ENCODE data around the gene EHMT1. TPM values are rescaled to one million over a fixed set of nuclear protein-coding genes. Genes with fewer than 3 reads are reported as not detected.

The EHMT1 gene
- total and polyA plus RNA-seq, 2 of the 8 experiments (the other 6 are each of a cell fraction or from before 2014, with no cell fraction given), result 95.7 to 163 TPM

DNA sequence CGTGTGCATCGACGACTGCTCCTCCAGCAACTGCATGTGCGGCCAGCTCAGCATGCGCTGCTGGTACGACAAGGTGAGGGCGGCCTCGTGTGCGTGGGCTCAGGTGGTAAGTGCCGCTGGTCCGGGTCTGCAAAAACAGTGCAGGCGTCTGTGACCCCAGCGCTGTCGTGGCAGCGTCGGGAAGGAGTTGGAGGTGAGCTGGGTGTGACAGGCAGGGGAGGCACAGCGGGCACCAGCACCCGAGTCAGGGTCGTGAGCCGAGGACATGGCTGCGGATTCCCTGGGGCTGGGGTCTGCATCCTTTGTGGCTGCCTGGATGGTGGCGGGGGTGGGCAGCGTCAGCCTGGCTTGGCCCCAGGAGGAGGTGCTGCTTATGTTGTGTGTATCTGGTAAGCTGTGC lies 195.6 kb downstream of the EHMT1 start:
- no peak overlapping the region for H4K91ac ChIP-seq (replicated peaks; ENCODE audit: insufficient read length, low read length)
- no peak overlapping the region for H2AK5ac ChIP-seq (ENCODE audit: low read depth, low read length)
- ChIA-PET CTCF (ENCODE audit: partially characterized antibody) (no interaction called here), POLR2A (ENCODE audit: partially characterized antibody) (no interaction called here)
- no peak for DNase-seq (ENCODE audit: low read depth in 1 of 2, low spot score in 2 of 2)
- no peak overlapping the region for H4K5ac ChIP-seq (ENCODE audit: insufficient read length, low read depth, low read length)
- H2BK15ac ChIP-seq (ENCODE audit: low read length), result no peak overlapping the region
- no peak overlapping the region for H3K4ac ChIP-seq (replicated peaks; ENCODE audit: insufficient read length, low read depth, low read length)
- no peaks in the 10 kb centered on the region; the same call in 1 of the 2 replicates for H3K79me1 ChIP-seq (ENCODE audit: low read depth, low read length)
- no peaks in the 10 kb centered on the region for H3K27me3 ChIP-seq (replicated peaks in 1 of 4; ENCODE audit: control insufficient read depth in 3 of 4, extremely low read depth in 1 of 4, insufficient read depth in 3 of 4, low read length in 3 of 4)
- H2AFZ ChIP-seq (ENCODE audit: low read length), result no peak overlapping the region
- no peaks in the 10 kb centered on the region for H3K4me1 ChIP-seq (replicated peaks in 1 of 4; ENCODE audit: control insufficient read depth in 3 of 4, insufficient read depth in 4 of 4, low read length in 3 of 4)
- no peak overlapping the region for H3K4me2 ChIP-seq (ENCODE audit: insufficient read depth in 1 of 2, low read depth in 2 of 2, low read length in 2 of 2)
- no peaks in the 10 kb centered on the region for H3K23me2 ChIP-seq (ENCODE audit: low read depth, low read length)
- no peak overlapping the region for H3K23ac ChIP-seq (ENCODE audit: insufficient read length)
- H3K9me3 ChIP-seq (ENCODE audit: insufficient read depth in 2 of 2, low read depth in 1 of 2, low read length in 1 of 2), result peaks cover 12 to 21% of the 10 kb centered on the region in 2 experiments
- WGBS, 2 experiments (ENCODE audit: extremely low coverage in 1 of 2, insufficient coverage in 1 of 2, insufficient read length in 1 of 2, insufficient replicate concordance in 2 of 2, low coverage in 1 of 2, low lambda C conversion rate in 2 of 2, missing lambda C conversion rate in 1 of 2), result 97% methylated on average over 22 of the region's 23 CpGs; no CpG with 5 or more reads in 1 of the 2 experiments
- peak overlapping the region; percentile 71; the same call in 1 of the 2 replicates for H4K8ac ChIP-seq (ENCODE audit: extremely low read depth, insufficient read depth, low read length)
- H3K18ac ChIP-seq (ENCODE audit: extremely low read depth, low read length), result no peak overlapping the region
- no peak overlapping the region for H2BK20ac ChIP-seq (ENCODE audit: low read length)
- no peak overlapping the region for H3K27ac ChIP-seq (ENCODE audit: low read depth, low read length)
- no peak overlapping the region for H2BK5ac ChIP-seq (ENCODE audit: low read depth, low read length)
- H2BK120ac ChIP-seq (replicated peaks; ENCODE audit: low read depth, low read length), result no peak overlapping the region
- peaks cover 23 to 61% (median 47%) of the 10 kb centered on the region in 4 experiments for H3K36me3 ChIP-seq (ENCODE audit: control insufficient read depth in 2 of 4, insufficient read depth in 4 of 4, low read length in 3 of 4)
- no peak overlapping the region for H3K56ac ChIP-seq (replicated peaks; ENCODE audit: insufficient read length, low read depth, low read length)
- H4K20me1 ChIP-seq (replicated peaks in 1 of 2; ENCODE audit: control insufficient read depth in 1 of 2, insufficient read depth in 2 of 2, low read length in 2 of 2), result peaks cover 0 to 5% of the 10 kb centered on the region in 2 experiments
- no peak overlapping the region for H3K14ac ChIP-seq (ENCODE audit: insufficient read length)
- H3K79me2 ChIP-seq (ENCODE audit: control insufficient read depth in 1 of 2, insufficient read depth in 2 of 2, low read length in 2 of 2), result no peaks in the 10 kb centered on the region
- TF ChIP-seq FOSL1 (IDR thresholded peaks at IDR 0.05; ENCODE audit: insufficient read depth, low read depth, low read length) (no peak), POU5F1 (IDR thresholded peaks at IDR 0.05; ENCODE audit: low read depth, low read length) (no peak), RFX5 (IDR thresholded peaks at IDR 0.05; ENCODE audit: borderline replicate concordance, low read depth, low read length) (no peak), KDM5A (IDR thresholded peaks at IDR 0.05; ENCODE audit: low read length) (no peak), GTF2F1 (IDR thresholded peaks at IDR 0.05; ENCODE audit: borderline replicate concordance, low read depth, low read length) (no peak), SP2 (IDR thresholded peaks at IDR 0.05; ENCODE audit: low read length) (no peak), HDAC6 (IDR thresholded peaks at IDR 0.05; ENCODE audit: low read depth, low read length) (no peak), CHD1 (IDR thresholded peaks at IDR 0.05; ENCODE audit: low read depth, low read length) (no peak), SIN3A (conservative IDR thresholded peaks at IDR 0.05 in 1 of 2, IDR thresholded peaks at IDR 0.05 in 1 of 2; ENCODE audit: low read depth in 1 of 2, low read length in 2 of 2) (no peak), SIRT6 (IDR thresholded peaks at IDR 0.05; ENCODE audit: low read length) (no peak), NRF1 (IDR thresholded peaks at IDR 0.05; ENCODE audit: low read depth, low read length) (no peak)
- TF ChIP-seq, protein P1, sequence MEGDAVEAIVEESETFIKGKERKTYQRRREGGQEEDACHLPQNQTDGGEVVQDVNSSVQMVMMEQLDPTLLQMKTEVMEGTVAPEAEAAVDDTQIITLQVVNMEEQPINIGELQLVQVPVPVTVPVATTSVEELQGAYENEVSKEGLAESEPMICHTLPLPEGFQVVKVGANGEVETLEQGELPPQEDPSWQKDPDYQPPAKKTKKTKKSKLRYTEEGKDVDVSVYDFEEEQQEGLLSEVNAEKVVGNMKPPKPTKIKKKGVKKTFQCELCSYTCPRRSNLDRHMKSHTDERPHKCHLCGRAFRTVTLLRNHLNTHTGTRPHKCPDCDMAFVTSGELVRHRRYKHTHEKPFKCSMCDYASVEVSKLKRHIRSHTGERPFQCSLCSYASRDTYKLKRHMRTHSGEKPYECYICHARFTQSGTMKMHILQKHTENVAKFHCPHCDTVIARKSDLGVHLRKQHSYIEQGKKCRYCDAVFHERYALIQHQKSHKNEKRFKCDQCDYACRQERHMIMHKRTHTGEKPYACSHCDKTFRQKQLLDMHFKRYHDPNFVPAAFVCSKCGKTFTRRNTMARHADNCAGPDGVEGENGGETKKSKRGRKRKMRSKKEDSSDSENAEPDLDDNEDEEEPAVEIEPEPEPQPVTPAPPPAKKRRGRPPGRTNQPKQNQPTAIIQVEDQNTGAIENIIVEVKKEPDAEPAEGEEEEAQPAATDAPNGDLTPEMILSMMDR (IDR thresholded peaks at IDR 0.05; ENCODE audit: control extremely low read depth in 1 of 3, insufficient read depth in 1 of 3, low read depth in 1 of 3, low read length in 3 of 3), result no peak
- H2BK12ac ChIP-seq (ENCODE audit: low read depth, low read length), result no peak overlapping the region
- FAIRE-seq, result no peak
- H3K9ac ChIP-seq (replicated peaks in 1 of 4; ENCODE audit: extremely low read depth in 1 of 4, low read depth in 3 of 4, low read length in 3 of 4), result no peak overlapping the region
- no peak overlapping the region for H3K4me3 ChIP-seq (ENCODE audit: extremely low read depth in 1 of 4, insufficient read depth in 2 of 4, low read depth in 3 of 4, low read length in 4 of 4)

Measured in H1 (cell line).